Transverse colon (tissue), 4 donors: Measurements from ENCODE around the gene DCUN1D4. TPM values are rescaled to one million over a fixed set of nuclear protein-coding genes. Genes with fewer than 3 reads are reported as not detected.

ENCODE experiments used
- DNase-seq: peaks from one replicate; pipeline ENCODE4 v3.0.0-alpha.2; 2019
- H3K27ac ChIP-seq, 4 donors: fragments of 200-600 bp; sonication (generic); 2 replicates each; pipeline ENCODE4 v1.5.1; 2016 to 2018; ENCODE audit warnings: inconsistent platforms in 4 of 4
- H3K27me3 ChIP-seq: fragments of 200-600 bp; sonication (generic); 2 replicates; pipeline ENCODE4 v1.5.1; 2017; ENCODE audit warnings: inconsistent platforms
- H3K36me3 ChIP-seq, 4 donors: fragments of 200-600 bp; sonication (generic); 2 replicates each; pipeline ENCODE4 v1.5.1; 2017 to 2019; ENCODE audit warnings: inconsistent platforms in 4 of 4
- H3K4me1 ChIP-seq, 4 donors: fragments of 200-600 bp; sonication (generic); 2 replicates each; pipeline ENCODE4 v1.5.1; 2017 to 2020; ENCODE audit warnings: inconsistent platforms in 4 of 4
- H3K4me3 ChIP-seq, 4 donors: fragments of 200-600 bp; sonication (generic); 1 replicate in 1 of 4; 2 replicates in 3 of 4; pipeline versions ENCODE4 v1.5.1 to v1.6.1; 2017 to 2019; ENCODE audit warnings: inconsistent platforms in 4 of 4
- H3K9me3 ChIP-seq, 2 donors: fragments of 200-600 bp; sonication (generic); 2 replicates each; pipeline ENCODE4 v1.5.1; 2017 to 2019; ENCODE audit warnings: inconsistent platforms in 2 of 2
- EP300 ChIP-seq: sonication (generic); formaldehyde crosslinking; IDR thresholded peaks from one replicate; pipeline ENCODE4 v1.6.1; 2017; ENCODE audit warnings: antibody characterized with exemption, low read depth
- POLR2A ChIP-seq: fragments of 450-650 bp; IDR thresholded peaks from one replicate; pipeline ENCODE4 v1.6.1; 2016; ENCODE audit warnings: antibody characterized with exemption, mild to moderate bottlenecking, moderate library complexity
- POLR2AphosphoS5 ChIP-seq, 3 donors: sonication (generic); formaldehyde crosslinking; IDR thresholded peaks; one replicate each; pipeline ENCODE4 v1.6.1; 2016; ENCODE audit warnings: antibody characterized with exemption in 3 of 3
- WGBS, 2 donors: methylation state at CpG; one replicate each; pipeline ENCODE4 v1.1.5; 2018; ENCODE audit warnings: low coverage in 1 of 2; 5-methylcytosine and 5-hydroxymethylcytosine counted together
- in situ Hi-C, 4 donors: fragments of 200-750 bp; cut with MboI; loops; one replicate each; pipeline versions ENCODE4 v1.15.0 to v1.15.1; 2017; ENCODE audit warnings: low sequenced_read_pairs in 3 of 4, low pct_ligation_motif_present in 1 of 4, low pct_unique_long_range_greater_than_20kb in 1 of 4
- intact Hi-C: fragments of 100-400 bp; cut with DNase I; formaldehyde crosslinking; loops from one replicate; pipeline ENCODE4 v1.15.1; 2023; ENCODE audit warnings: low total_unique reads
- total RNA-seq, 4 donors: library from RNA; depleted of rRNA; stranded (reverse); fragments of >200 nt; gene quantifications; one replicate each; pipeline ENCODE4 v1.1.0, GENCODE V29; 2016
- TF ChIP-seq, protein P1 (sequence below), 5 experiments: fragments of 200-600 bp in 3 of 5; fragments of 450-650 bp in 2 of 5; sonication (generic) in 3 of 5; IDR thresholded peaks; 1 replicate in 2 of 5; 2 replicates in 3 of 5; pipeline ENCODE4 v1.5.1; 2016 to 2017; ENCODE audit warnings: antibody characterized with exemption in 5 of 5, inconsistent platforms in 3 of 5, mild to moderate bottlenecking in 2 of 5, moderate library complexity in 1 of 5

The DCUN1D4 gene
- total RNA-seq, 4 donors from 2014 or later: 25.1 to 66.4 (median 40.9) TPM

DNA sequence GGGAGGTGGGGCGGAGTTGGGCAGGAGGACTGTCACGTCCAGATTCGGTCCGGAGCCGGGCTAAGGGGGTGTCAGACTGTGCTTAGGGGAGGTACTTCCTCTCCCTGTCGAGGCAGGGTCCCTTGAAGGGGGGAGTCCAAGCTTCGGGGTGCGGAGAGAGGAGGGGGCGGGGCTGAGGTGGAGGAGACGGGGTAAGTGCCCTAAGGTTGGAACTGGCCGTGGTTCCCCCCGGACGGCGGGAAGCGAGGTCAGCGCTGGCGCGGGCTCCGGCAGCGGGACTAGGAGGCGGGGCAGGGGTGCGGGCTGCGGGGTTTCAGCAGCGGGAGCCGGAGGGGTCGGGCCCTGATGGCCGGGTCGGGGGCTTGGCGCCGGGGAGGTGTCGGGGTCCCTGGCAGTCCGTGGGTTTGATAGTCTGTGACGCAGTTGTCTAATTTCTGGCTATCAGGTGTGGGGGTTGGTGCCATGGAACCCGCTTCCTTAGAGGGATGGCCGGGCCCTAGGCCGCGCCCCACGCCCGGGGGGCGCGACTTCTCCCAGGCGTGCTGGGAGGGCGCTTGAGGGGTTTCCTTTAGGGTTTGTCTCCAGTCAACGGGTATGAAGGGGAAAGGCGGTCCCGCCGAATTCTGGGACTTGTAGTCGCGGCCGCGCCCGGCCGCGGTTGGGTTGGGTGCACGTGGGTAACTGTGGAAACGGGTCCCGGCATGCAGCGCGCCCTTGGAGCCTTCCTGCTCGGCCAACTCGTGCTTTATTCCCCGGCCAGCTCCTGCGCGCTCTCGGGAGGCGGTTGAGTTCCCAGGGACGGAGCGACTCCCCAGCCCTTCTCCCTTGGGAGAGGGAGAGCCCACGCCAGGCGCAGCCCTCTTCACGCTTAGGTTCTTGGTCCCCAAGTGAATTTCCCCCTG is 1.5 kb downstream of the DCUN1D4 start:
- Histone ChIP-seq H3K4me3 (peak overlapping the region; percentile 72 to 94 (median 90)), H3K4me1 (peaks cover 6 to 16% (median 8%) of the 10 kb centered on the region in 4 donors), H3K36me3 (no peaks in the 10 kb centered on the region), H3K27ac (peak overlapping the region; percentile 97 to 99 (median 98)), H3K9me3 (no peaks in the 10 kb centered on the region), H3K27me3 (no peaks in the 10 kb centered on the region)
- peak; percentile 94 for DNase-seq
- WGBS, 2 donors: 0% methylated on average over 2 to 68 of the region's 71 CpGs
- in situ Hi-C loops: loop anchor here in 1 of 4 donors (10.0 kb wide), 1 partner anchor 190 kb away; the partner anchor contains the start of gene SGCB
- TF ChIP-seq EP300 (no peak), POLR2A (no peak), POLR2AphosphoS5 (IDR thresholded peaks at IDR 0.05) (peak; percentile 27 to 65 (median 59))
- TF ChIP-seq, protein P1, sequence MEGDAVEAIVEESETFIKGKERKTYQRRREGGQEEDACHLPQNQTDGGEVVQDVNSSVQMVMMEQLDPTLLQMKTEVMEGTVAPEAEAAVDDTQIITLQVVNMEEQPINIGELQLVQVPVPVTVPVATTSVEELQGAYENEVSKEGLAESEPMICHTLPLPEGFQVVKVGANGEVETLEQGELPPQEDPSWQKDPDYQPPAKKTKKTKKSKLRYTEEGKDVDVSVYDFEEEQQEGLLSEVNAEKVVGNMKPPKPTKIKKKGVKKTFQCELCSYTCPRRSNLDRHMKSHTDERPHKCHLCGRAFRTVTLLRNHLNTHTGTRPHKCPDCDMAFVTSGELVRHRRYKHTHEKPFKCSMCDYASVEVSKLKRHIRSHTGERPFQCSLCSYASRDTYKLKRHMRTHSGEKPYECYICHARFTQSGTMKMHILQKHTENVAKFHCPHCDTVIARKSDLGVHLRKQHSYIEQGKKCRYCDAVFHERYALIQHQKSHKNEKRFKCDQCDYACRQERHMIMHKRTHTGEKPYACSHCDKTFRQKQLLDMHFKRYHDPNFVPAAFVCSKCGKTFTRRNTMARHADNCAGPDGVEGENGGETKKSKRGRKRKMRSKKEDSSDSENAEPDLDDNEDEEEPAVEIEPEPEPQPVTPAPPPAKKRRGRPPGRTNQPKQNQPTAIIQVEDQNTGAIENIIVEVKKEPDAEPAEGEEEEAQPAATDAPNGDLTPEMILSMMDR (IDR thresholded peaks at IDR 0.05): no peak
- intact Hi-C loops: no loop called here

GRCh38 chr4:51845055-51845426 is 2.1 kb downstream of the DCUN1D4 start:
- no peaks in the 10 kb centered on the region for H3K36me3 ChIP-seq
- 46 to 75% methylated on average over 3 to 6 of the region's 6 CpGs for WGBS, 2 donors
- TF ChIP-seq EP300: no peak
- TF ChIP-seq, protein P1 (IDR thresholded peaks at IDR 0.05): no peak
- no peak for TF ChIP-seq POLR2A
- TF ChIP-seq POLR2AphosphoS5 (IDR thresholded peaks at IDR 0.05): no peak
- peak overlapping the region in 3 of 4 donors; percentile 88 to 94 (median 93) for H3K4me3 ChIP-seq
- intact Hi-C loops (no loop called here), in situ Hi-C loops (loop anchor here in 1 of 4 donors (10.0 kb wide), 1 partner anchor 190 kb away; the partner anchor contains the start of gene SGCB)
- no peak for DNase-seq
- H3K9me3 ChIP-seq: no peaks in the 10 kb centered on the region
- H3K27ac ChIP-seq: peak overlapping the region; percentile 97 to 99 (median 98)
- H3K4me1 ChIP-seq: peaks cover 6 to 16% (median 8%) of the 10 kb centered on the region in 4 donors
- no peaks in the 10 kb centered on the region for H3K27me3 ChIP-seq

GRCh38 chr4:51845711-51846110 is 2.8 kb downstream of the DCUN1D4 start:
- Histone ChIP-seq H3K4me1 (peaks cover 6 to 16% (median 8%) of the 10 kb centered on the region in 4 donors), H3K36me3 (no peaks in the 10 kb centered on the region), H3K27ac (peak overlapping the region in 1 of 4 donors; percentile 98), H3K4me3 (no peak overlapping the region), H3K9me3 (no peaks in the 10 kb centered on the region), H3K27me3 (no peaks in the 10 kb centered on the region)
- no peak for TF ChIP-seq EP300
- TF ChIP-seq POLR2AphosphoS5 (IDR thresholded peaks at IDR 0.05): no peak
- TF ChIP-seq POLR2A: no peak
- TF ChIP-seq, protein P1 (IDR thresholded peaks at IDR 0.05): no peak
- WGBS, 2 donors: 84 to 100% methylated on average over 1 of the region's 1 CpG
- no peak for DNase-seq
- intact Hi-C loops (no loop called here), in situ Hi-C loops (loop anchor here in 1 of 4 donors (10.0 kb wide), 1 partner anchor 189 kb away; the partner anchor contains the start of gene SGCB)

GRCh38 chr4:51849430-51849829 is 6.5 kb downstream of the DCUN1D4 start:
- TF ChIP-seq POLR2A: no peak
- TF ChIP-seq, protein P1 (IDR thresholded peaks at IDR 0.05): no peak
- no peak for TF ChIP-seq EP300
- no peak for TF ChIP-seq POLR2AphosphoS5 (IDR thresholded peaks at IDR 0.05)
- no peak for DNase-seq
- no peaks in the 10 kb centered on the region for H3K9me3 ChIP-seq
- H3K4me3 ChIP-seq: no peak overlapping the region
- intact Hi-C loops: no loop called here
- H3K27me3 ChIP-seq: no peaks in the 10 kb centered on the region
- H3K36me3 ChIP-seq: no peaks in the 10 kb centered on the region
- peaks cover 15 to 40% (median 27%) of the 10 kb centered on the region in 4 donors for H3K4me1 ChIP-seq
- in situ Hi-C loops: loop anchor here in 1 of 4 donors (10.0 kb wide), 1 partner anchor 185 kb away; the partner anchor contains the start of gene SGCB
- no peak overlapping the region for H3K27ac ChIP-seq
- WGBS, 2 donors: 87% methylated on average over 5 of the region's 5 CpGs; no CpG with 5 or more reads in 1 of the 2 donors
